HEK293 (cell line): Measurements from ENCODE around the gene RSL1D1.

ENCODE experiments used
- KLF1 ChIP-seq: fragments of 450-650 bp; formaldehyde crosslinking; IDR thresholded peaks from 2 replicates; pipeline ENCODE4 v1.5.1; 2016; ENCODE audit warnings: missing biosample characterization, missing genetic modification characterization
- KLF10 ChIP-seq: fragments of 450-650 bp; IDR thresholded peaks from 2 replicates; pipeline ENCODE4 v1.5.1; 2018; ENCODE audit warnings: missing biosample characterization, mild to moderate bottlenecking, missing genetic modification characterization
- MEIS1 ChIP-seq: sonication (generic); formaldehyde crosslinking; IDR thresholded peaks from 2 replicates; pipeline ENCODE4 v1.8.1; 2022; ENCODE audit warnings: missing genetic modification reagents, mild to moderate bottlenecking, borderline replicate concordance
- PATZ1 ChIP-seq: fragments of 450-650 bp; formaldehyde crosslinking; IDR thresholded peaks from 2 replicates; pipeline ENCODE4 v1.5.1; 2016; ENCODE audit warnings: missing biosample characterization, missing genetic modification characterization
- ZBTB20 ChIP-seq: fragments of 450-650 bp; formaldehyde crosslinking; IDR thresholded peaks from 2 replicates; pipeline ENCODE4 v1.5.1; 2016; ENCODE audit warnings: missing biosample characterization, missing genetic modification characterization
- ZBTB48 ChIP-seq: fragments of 450-650 bp; formaldehyde crosslinking; IDR thresholded peaks from 2 replicates; pipeline ENCODE4 v1.5.1; 2016; ENCODE audit warnings: missing biosample characterization, missing genetic modification characterization
- ZBTB8A ChIP-seq: fragments of 450-650 bp; formaldehyde crosslinking; IDR thresholded peaks from 2 replicates; pipeline ENCODE4 v1.5.1; 2016; ENCODE audit warnings: missing biosample characterization, missing genetic modification characterization
- ZEB2 ChIP-seq: fragments of 450-650 bp; formaldehyde crosslinking; IDR thresholded peaks from 2 replicates; pipeline ENCODE4 v1.5.1; 2016; ENCODE audit warnings: missing biosample characterization, missing genetic modification characterization
- ZFHX2 ChIP-seq: fragments of 450-650 bp; formaldehyde crosslinking; conservative IDR thresholded peaks from 2 replicates; pipeline ENCODE4 v1.5.1; 2016; ENCODE audit warnings: missing biosample characterization, missing genetic modification characterization
- ZNF169 ChIP-seq: fragments of 450-650 bp; formaldehyde crosslinking; IDR thresholded peaks from 2 replicates; pipeline ENCODE4 v1.5.1; 2016; ENCODE audit warnings: missing biosample characterization, missing genetic modification characterization
- ZNF26 ChIP-seq: fragments of 450-650 bp; formaldehyde crosslinking; IDR thresholded peaks from 2 replicates; pipeline ENCODE4 v1.5.1; 2016; ENCODE audit warnings: missing biosample characterization, missing genetic modification characterization
- ZNF266 ChIP-seq: fragments of 450-650 bp; formaldehyde crosslinking; IDR thresholded peaks from 2 replicates; pipeline ENCODE4 v1.5.1; 2016; ENCODE audit warnings: missing biosample characterization, missing genetic modification characterization, low read depth
- ZNF311 ChIP-seq: fragments of 450-650 bp; formaldehyde crosslinking; IDR thresholded peaks from 2 replicates; pipeline ENCODE4 v1.5.1; 2017; ENCODE audit warnings: missing biosample characterization, missing genetic modification characterization, borderline replicate concordance
- ZNF324 ChIP-seq: fragments of 450-650 bp; formaldehyde crosslinking; IDR thresholded peaks from 2 replicates; pipeline ENCODE4 v1.5.1; 2016; ENCODE audit warnings: missing biosample characterization, missing genetic modification characterization
- ZNF473 ChIP-seq: fragments of 450-650 bp; formaldehyde crosslinking; IDR thresholded peaks from 2 replicates; pipeline ENCODE4 v1.5.1; 2017; ENCODE audit warnings: missing biosample characterization, missing genetic modification characterization
- ZNF513 ChIP-seq: fragments of 450-650 bp; IDR thresholded peaks from 2 replicates; pipeline ENCODE4 v1.5.1; 2018; ENCODE audit warnings: missing biosample characterization, missing genetic modification characterization
- ZNF561 ChIP-seq: fragments of 450-650 bp; IDR thresholded peaks from 2 replicates; pipeline ENCODE4 v1.5.1; 2018; ENCODE audit warnings: missing biosample characterization, missing genetic modification characterization, borderline replicate concordance
- ZNF623 ChIP-seq: fragments of 450-650 bp; formaldehyde crosslinking; IDR thresholded peaks from 2 replicates; pipeline ENCODE4 v1.5.1; 2016; ENCODE audit warnings: missing biosample characterization, missing genetic modification characterization
- ZNF791 ChIP-seq: fragments of 450-650 bp; formaldehyde crosslinking; IDR thresholded peaks from 2 replicates; pipeline ENCODE4 v1.5.1; 2016; ENCODE audit warnings: missing biosample characterization, missing genetic modification characterization
- ZSCAN23 ChIP-seq: fragments of 450-650 bp; formaldehyde crosslinking; IDR thresholded peaks from 2 replicates; pipeline ENCODE4 v1.5.1; 2016; ENCODE audit warnings: missing biosample characterization, missing genetic modification characterization
- ZXDB ChIP-seq: fragments of 450-650 bp; formaldehyde crosslinking; IDR thresholded peaks from 2 replicates; pipeline ENCODE4 v1.5.1; 2016; ENCODE audit warnings: missing biosample characterization, missing genetic modification characterization
- TF ChIP-seq, protein P1 (sequence below): fragments of 450-650 bp; formaldehyde crosslinking; IDR thresholded peaks from 2 replicates; pipeline ENCODE4 v1.5.1; 2017; ENCODE audit warnings: missing biosample characterization, mild to moderate bottlenecking, missing genetic modification characterization, moderate library complexity
- TF ChIP-seq, protein P2 (sequence below): fragments of 450-650 bp; formaldehyde crosslinking; IDR thresholded peaks from 2 replicates; pipeline ENCODE4 v1.5.1; 2016; ENCODE audit warnings: missing biosample characterization, missing genetic modification characterization
- TF ChIP-seq, protein P3 (sequence below): fragments of 450-650 bp; formaldehyde crosslinking; IDR thresholded peaks from 2 replicates; pipeline ENCODE4 v1.5.1; 2016; ENCODE audit warnings: missing biosample characterization, missing genetic modification characterization
- TF ChIP-seq, protein P4 (sequence below): fragments of 450-650 bp; formaldehyde crosslinking; IDR thresholded peaks from 2 replicates; pipeline ENCODE4 v1.5.1; 2016; ENCODE audit warnings: missing biosample characterization, missing genetic modification characterization
- TF ChIP-seq, protein P5 (sequence below): fragments of 450-650 bp; formaldehyde crosslinking; IDR thresholded peaks from 2 replicates; pipeline ENCODE4 v1.5.1; 2016; ENCODE audit warnings: missing biosample characterization, missing genetic modification characterization

Gene RSL1D1

DNA sequence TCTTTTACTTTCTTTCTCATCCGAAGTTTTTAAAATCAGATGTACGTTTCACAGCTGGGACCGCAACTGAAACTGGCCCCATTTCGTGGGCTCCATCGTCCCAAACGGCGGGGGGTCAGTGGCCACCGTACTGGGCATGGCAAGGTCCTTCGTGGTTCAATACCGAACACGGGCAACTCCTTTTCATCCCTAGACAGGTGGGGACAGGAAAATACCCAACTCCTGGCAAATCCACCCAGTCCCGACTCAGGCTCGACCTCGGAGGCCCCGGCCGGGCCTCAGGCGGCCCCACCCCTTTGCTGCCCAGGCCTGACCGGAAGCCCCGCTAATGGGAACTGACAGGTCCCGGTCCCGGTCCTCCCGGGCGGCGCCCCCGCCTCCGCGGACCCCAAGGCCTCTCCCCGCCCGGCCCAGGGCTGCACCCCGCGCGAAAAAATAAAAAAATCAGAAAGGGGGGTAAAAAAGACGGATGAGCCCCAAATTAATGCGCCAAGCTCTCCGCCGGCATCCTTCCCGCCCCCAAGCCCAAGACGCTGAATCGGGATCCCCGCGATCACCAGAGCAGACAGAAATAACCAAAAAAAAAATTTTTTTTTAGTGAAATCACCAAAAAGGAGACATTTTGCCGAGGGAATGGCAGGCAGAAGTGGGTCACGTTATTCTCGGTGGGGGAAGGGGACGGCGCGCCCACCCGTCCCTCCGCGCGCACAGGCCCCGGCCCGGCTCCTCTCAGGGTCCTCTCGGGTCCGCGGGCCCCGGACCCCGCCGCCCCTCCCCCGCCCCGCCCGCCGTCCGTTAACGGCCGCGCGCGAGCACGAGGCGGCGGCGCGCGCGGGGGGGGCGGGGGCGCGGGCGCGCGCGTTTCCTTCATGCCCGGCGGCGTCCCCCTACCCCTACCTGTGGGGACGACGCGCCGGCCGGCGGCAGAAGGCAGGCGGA is 54.8 kb downstream of the RSL1D1 start (continued):
- TF ChIP-seq, protein P1, sequence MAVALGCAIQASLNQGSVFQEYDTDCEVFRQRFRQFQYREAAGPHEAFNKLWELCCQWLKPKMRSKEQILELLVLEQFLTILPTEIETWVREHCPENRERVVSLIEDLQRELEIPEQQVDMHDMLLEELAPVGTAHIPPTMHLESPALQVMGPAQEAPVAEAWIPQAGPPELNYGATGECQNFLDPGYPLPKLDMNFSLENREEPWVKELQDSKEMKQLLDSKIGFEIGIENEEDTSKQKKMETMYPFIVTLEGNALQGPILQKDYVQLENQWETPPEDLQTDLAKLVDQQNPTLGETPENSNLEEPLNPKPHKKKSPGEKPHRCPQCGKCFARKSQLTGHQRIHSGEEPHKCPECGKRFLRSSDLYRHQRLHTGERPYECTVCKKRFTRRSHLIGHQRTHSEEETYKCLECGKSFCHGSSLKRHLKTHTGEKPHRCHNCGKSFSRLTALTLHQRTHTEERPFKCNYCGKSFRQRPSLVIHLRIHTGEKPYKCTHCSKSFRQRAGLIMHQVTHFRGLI (tag by site-specific recombination), result no peak
- peak; percentile 57 for TF ChIP-seq PATZ1 (tag by site-specific recombination)
- peak; percentile 29 for TF ChIP-seq ZXDB (tag by site-specific recombination)
- TF ChIP-seq ZFHX2, result no peak
- TF ChIP-seq ZNF266 (tag by site-specific recombination), result peak; percentile 14; the same call in 1 of the 2 replicates
- 0 out of 2 replicates have a peak, but pooled peaks have one; percentile 11 for TF ChIP-seq ZBTB8A (tag by site-specific recombination)
- TF ChIP-seq ZNF623, result 0 out of 2 replicates have a peak, but pooled peaks have one; percentile 7
- no peak for TF ChIP-seq ZNF311
- TF ChIP-seq KLF10 (tag by site-specific recombination), result 0 out of 2 replicates have a peak, but pooled peaks have one; percentile 31
- no peak for TF ChIP-seq ZNF26 (tag by site-specific recombination)
- TF ChIP-seq ZSCAN23 (tag by site-specific recombination), result no peak
- TF ChIP-seq ZNF169 (tag by site-specific recombination), result no peak
- TF ChIP-seq, protein P2, sequence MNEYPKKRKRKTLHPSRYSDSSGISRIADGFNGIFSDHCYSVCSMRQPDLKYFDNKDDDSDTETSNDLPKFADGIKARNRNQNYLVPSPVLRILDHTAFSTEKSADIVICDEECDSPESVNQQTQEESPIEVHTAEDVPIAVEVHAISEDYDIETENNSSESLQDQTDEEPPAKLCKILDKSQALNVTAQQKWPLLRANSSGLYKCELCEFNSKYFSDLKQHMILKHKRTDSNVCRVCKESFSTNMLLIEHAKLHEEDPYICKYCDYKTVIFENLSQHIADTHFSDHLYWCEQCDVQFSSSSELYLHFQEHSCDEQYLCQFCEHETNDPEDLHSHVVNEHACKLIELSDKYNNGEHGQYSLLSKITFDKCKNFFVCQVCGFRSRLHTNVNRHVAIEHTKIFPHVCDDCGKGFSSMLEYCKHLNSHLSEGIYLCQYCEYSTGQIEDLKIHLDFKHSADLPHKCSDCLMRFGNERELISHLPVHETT, result no peak
- TF ChIP-seq ZNF513, result no peak
- TF ChIP-seq ZNF791 (tag by site-specific recombination), result no peak
- TF ChIP-seq, protein P3, sequence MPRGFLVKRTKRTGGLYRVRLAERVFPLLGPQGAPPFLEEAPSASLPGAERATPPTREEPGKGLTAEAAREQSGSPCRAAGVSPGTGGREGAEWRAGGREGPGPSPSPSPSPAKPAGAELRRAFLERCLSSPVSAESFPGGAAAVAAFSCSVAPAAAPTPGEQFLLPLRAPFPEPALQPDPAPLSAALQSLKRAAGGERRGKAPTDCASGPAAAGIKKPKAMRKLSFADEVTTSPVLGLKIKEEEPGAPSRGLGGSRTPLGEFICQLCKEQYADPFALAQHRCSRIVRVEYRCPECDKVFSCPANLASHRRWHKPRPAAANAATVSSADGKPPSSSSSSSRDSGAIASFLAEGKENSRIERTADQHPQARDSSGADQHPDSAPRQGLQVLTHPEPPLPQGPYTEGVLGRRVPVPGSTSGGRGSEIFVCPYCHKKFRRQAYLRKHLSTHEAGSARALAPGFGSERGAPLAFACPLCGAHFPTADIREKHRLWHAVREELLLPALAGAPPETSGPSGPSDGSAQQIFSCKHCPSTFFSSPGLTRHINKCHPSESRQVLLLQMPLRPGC (tag by site-specific recombination), result no peak
- TF ChIP-seq ZNF561, result 0 out of 2 replicates have a peak, but pooled peaks have one; percentile 33
- TF ChIP-seq ZNF473, result no peak
- TF ChIP-seq, protein P4, sequence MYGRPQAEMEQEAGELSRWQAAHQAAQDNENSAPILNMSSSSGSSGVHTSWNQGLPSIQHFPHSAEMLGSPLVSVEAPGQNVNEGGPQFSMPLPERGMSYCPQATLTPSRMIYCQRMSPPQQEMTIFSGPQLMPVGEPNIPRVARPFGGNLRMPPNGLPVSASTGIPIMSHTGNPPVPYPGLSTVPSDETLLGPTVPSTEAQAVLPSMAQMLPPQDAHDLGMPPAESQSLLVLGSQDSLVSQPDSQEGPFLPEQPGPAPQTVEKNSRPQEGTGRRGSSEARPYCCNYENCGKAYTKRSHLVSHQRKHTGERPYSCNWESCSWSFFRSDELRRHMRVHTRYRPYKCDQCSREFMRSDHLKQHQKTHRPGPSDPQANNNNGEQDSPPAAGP (tag by site-specific recombination), result no peak
- no peak for TF ChIP-seq ZNF324 (tag by site-specific recombination)
- TF ChIP-seq, protein P5, sequence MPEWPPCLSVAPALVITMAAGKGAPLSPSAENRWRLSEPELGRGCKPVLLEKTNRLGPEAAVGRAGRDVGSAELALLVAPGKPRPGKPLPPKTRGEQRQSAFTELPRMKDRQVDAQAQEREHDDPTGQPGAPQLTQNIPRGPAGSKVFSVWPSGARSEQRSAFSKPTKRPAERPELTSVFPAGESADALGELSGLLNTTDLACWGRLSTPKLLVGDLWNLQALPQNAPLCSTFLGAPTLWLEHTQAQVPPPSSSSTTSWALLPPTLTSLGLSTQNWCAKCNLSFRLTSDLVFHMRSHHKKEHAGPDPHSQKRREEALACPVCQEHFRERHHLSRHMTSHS (tag by site-specific recombination), result no peak
- peak; percentile 37; the same call in 1 of the 2 replicates for TF ChIP-seq KLF1 (tag by site-specific recombination)
- peak; percentile 63 for TF ChIP-seq ZEB2 (tag by site-specific recombination)
- peak; percentile 74; the same call in 1 of the 2 replicates for TF ChIP-seq ZBTB20
- TF ChIP-seq ZBTB48, result no peak
- 0 out of 2 replicates have a peak, but pooled peaks have one; percentile 35 for TF ChIP-seq MEIS1 (CRISPR knock-in tag)
